GM21390 (cell line): ENCODE measurements around the gene LETM1.
"Not testable (repeated sequence)": the region's sequence is repeated elsewhere in the genome, so short reads cannot be mapped to it uniquely, and the experiment has no call there.

Source experiments
- ATAC-seq: cut with Tn5 transposase; IDR thresholded peaks from one replicate; pipeline ENCODE4 v1.9.1; 2021; ENCODE audit not compliant: unreplicated experiment

LETM1 gene

DNA sequence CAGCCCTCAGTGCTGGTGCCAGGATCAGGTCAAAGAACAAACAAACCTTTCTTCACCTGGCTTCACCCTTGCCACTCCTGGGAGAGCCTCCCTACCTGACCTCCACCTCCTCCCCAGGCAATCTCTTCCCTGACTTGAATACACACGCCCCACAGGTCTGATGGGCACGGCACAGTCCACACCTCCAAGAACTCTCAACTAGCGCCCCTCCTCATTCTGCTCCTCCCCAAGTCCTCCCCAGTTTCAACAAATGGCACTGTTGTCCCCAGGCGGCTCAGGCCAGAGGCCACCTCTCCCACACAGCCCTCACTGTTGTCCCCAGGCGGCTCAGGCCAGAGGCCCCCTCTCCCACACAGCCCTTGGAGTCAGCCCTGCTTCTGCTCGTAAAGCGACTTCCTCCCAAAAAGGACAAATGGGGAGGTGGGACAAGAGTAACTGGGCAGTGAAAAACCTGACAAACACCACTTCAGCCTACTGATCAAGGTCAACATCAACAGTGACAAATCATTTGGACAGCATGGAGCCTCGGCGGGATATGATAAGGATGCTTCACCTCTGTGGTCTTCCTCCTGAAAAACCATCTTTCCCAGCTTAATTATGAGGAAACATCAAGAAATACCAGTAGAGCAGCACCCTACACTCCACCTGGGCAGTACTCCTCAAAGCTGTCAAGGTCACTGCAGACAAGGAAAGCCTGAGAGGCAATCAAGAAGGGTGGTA is 2.9 kb downstream of the LETM1 start:
- no peak for ATAC-seq

DNA sequence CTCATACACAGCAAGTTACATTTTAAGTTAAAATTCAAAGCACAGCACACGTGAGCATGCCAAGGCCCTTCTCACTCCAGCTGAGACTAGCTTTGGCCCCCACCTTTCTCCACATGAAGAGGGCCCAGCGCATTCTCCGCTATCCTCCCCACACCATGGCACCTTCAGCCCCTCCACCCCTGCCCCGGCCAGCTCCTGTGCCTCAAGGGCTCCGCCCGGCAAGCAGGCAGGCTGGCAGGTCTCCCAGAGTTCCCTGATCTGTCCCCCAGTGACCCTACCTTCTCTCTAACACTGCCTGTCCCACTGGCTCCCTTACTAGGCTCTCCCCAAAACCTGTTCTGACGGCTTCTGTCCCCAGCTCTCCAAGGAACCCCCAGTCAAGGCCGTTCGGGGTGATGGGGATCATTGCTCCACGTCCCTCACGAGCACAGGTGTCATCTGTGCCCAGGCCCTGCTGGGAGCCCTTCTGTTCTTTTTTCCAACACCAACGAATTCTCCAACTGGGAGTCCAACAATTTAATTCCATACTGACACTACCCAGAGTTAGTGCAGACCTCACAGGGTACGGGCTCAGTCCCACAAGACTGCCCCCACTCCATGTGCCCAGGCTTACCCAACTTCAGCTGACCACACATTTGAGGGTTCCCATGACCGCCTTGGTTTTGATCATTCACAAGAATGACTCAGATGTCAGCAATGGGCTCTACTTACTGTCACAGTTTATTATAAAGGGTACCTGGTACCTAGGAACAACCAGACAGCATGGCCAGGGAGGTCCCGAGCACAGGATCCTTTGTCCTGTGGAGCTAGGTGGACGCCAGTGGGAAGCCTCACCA is 4.2 kb downstream of the LETM1 start:
- ATAC-seq, result no peak

DNA sequence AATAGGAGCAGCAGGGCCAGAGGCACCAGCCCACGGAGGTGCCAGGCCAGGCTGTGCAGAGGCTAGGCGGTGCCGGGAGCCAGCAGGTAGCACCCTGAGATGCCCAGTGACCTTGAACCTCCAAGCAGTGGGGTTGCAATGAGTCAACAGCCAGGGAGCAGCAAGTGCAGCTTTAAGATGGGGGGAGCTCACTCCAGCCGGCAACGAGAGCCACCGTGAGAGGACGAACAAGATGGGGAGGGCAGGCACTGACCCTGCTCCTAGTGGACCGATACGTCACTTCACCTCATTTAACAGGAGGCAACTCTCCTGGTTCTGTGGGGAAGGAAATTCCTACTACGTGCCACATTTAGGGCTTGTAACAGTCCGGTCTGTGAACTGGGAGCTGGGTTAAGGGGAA is 4.8 kb downstream of the LETM1 start:
- ATAC-seq, result no peak

DNA sequence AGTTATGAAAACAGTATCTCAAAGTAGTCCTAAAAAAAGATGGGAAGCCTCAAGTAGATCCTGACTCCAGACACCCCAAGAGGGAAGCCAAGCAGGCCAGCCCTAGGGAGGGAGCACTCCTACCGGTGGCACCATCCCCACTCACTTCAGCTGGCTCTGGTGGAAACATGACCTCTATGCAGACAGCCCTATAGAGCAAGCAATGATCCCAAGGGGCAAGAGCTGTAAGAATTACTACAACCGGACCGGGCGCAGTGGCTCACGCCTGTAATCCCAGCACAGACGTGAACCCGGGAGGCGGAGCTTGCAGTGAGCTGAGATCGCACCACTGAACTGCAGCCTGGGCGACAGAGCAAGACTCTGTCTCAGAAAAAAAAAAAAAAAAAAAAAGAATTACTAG is 5.7 kb downstream of the LETM1 start:
- no peak for ATAC-seq

DNA sequence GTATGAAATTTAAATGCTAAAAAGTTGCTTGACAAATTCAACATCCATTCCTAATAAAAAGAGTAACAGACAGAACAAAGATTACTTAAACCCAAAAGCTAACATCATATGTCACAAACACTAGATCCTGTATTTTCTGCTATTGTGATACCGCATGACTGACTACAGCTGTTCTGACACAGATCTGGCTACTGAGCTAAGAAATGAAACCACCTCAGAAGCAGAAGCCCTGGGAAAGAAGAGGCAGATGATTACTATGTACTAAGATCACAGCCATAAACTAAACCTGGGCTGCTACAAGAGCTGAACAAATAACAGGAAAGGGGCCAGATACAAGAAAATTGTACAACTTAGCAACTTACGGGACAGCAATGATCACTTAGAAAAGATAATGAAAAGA is 9.4 kb downstream of the LETM1 start:
- no peak for ATAC-seq

DNA sequence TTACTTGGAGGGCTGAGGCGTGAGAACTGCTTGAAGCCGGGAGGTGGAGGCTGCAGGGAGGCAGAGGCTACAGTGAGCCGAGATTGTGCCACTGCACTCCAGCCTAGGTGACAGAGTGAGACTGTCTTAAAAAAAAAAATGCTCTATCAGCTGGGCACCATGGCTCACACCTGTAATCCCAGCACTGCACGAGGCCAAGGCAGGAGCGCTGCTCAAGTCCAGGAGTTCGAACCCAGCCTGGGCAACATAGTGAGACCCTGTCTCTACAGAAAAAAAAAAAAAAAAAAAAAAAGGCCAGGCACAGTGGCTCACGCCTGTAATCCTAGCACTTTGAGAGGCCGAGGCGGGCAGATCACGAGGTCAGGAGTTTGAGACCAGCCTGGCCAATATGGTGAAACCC is 11.3 kb downstream of the LETM1 start:
- not testable (repeated sequence) for ATAC-seq

DNA sequence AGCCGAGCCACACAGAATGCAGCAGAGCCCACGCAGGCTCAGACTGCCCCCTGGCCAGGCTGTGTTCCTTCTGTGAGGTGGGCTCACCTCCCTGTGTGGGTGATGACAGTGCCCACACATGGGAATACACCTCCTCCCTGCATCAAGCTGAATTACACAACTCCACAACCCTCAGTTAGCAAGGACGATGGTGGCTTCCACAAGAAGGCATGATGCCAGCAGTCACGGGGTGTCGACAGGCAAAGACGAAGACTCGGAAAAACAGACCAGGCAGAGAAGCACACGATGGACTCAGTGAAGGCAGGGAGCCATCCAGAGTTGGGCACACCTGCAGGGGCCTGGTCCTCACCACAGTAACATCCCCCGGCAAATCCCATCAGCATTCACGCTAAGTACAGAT is 12.1 kb downstream of the LETM1 start:
- ATAC-seq, result no peak

DNA sequence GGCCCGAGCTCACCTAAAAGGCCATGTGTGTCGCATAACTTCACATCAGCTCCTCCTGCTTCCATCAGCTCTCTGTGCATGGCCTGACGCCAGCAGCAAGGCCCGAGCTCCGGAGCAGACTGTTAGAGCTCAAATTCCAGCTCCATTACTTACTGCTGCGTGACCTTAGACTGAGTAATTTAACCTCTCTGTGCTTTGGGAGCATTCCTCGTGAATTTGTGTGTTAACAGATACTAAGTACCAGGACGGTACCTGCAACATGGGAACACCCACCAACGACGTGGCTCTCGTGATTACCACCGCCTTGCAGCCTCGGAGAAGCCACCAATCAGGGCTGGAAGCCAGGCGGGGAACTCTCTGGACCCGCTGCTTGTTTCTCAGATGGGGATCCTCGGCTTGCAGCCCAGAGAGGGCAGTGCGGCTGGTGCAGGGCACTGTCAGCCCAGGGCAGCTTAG is 12.9 kb downstream of the LETM1 start:
- no peak for ATAC-seq

DNA sequence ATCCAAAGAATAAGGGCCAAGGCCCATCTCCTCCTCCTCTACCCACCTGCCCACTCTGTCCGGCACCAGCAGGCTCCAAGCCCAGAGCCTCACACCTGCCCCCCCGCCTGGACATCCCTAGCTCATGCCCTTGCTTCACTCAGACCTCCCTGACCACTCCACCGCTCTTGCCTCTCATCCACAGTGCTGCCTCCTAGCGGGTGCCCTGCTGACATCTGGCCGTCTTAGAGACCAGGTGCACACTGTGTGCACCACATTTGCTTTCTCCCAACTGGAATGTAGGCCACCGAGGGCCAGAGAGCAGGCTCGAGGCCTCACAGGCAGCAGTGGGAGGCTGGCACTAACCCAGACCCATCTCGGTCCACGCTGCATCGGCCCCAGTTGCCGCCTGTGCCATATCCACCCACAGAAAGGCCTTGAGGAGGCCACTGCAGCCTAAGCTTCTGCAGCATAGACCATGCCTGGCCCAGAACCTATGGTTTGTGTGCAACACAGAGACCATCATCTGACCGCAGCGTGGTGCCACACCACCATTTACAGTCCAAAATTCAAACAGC is 13.5 kb downstream of the LETM1 start:
- no peak for ATAC-seq

DNA sequence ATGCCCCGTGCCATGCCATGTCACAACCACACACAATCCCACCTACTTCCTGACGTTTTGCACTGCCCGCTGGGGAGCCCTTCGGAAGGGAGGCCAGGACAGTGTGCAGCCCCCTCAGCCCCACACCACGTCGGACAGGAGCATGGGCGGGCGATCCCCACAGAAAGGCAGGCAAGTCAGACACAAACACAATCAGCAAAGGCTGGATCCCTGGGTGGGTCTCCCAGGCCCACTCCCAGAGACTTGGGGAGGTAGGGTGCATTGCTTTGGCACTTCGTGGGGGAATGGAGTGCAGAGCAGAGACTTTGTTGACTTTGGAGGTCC is 14.1 kb downstream of the LETM1 start:
- ATAC-seq, result no peak

DNA sequence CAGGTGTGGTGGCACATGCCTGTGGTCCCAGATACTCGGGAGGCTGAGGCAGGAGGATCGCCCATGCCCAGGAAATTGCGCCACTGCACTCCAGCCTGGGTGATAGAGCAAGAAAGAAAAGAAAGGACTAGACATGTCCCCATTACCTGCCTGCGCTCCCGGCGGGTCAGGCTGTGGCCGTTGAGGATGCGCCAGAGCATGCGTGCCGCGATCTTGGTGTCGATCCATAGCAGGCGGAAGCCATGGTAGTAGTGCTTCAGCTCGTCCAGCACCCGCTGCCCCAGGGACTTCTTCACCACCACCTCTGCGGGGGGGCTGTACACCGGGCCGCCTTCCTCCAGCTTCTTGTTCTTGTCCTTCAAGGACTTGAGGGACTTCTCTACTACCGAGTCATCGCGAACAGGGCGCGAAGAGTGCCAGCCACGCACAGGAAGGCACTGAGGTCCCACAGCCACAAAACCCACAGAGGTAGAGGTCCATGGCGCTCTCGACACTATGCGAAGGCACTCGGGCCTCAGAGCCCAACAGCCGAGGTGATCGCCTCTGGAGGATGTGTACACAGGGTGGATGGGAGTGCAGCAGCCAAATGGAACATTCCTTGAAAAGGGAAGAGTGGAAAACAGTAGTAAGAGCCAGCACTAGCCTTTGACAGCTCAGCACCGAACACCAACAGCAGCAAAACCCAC is 14.6 kb downstream of the LETM1 start:
- ATAC-seq, result no peak

DNA sequence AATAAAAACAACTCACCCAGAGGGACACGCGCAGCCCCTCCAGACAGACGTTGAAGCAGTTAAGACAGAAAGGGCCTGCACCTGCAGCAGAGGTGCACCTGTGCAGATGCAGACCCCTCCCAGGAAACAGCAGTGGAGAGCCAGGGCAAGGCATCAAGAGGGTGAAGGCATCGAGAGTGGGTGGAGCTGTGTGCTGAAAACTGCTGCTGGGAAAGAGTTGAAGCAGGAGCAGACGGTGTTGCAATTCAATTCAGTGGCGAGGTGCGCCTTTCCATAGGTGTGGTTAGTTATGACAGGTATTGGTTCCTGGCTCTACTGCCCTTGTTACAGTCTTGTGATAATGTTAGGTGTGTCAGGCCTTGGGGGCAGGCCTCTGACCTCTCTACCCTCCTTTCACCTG is 16.7 kb downstream of the LETM1 start:
- no peak for ATAC-seq

DNA sequence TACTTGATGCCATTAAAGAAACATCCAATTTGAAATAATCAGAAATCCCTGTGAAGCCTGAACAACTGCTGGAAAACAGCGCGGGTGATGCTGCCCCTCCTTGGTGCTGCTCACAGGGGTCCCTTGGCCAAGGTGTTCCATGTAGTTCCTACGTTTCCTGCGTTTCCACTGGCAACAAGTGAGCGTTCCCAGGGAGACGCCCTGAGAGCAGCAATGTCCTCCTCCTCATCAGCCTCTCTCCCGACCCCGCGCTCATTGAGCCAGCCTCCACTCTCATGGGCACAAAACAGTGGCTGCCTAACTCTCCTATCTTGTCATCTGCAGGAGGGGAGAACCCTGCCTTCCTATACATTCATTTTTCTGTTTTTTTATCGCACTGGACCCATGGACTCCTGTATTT is 18.9 kb downstream of the LETM1 start:
- no peak for ATAC-seq

DNA sequence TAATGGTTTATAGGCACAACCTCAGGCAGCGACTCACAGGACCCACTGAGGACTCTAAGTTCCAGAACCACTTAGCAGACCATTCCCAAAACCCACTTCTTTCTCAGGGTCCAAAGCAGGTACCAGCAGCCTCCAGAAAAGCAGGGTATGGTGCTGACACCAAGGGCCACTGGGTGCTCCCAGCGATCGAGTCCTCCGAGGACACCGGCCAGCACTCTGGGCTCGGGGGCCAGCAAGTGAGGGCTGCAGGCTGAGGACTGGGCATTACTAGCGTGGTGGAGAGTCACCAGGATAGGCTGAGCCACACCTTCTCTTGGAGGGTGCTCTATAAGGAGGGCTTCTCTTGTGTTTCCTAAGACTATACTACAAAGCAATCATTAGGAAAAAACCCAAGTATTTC is 19.3 kb downstream of the LETM1 start:
- ATAC-seq, result no peak

DNA sequence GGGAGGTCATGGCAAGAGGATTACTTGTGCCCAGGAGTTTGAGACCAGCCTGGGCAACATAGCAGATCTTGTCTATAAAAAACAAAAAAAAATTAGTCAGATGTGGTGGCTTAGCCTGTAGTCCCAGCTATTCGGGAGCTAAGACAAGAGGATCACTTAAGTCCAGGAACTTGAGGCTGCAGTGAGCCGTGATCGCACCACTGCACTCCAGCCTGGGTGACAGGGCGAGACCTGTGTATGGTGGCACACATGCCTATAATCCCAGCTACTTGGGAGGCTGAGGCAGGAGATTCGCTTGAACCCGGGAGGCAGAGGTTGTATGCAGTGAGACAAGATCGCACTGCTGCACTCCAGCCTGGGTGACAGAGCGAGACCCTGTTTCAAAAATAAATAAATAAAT is 20.1 kb downstream of the LETM1 start:
- not testable (repeated sequence) for ATAC-seq

DNA sequence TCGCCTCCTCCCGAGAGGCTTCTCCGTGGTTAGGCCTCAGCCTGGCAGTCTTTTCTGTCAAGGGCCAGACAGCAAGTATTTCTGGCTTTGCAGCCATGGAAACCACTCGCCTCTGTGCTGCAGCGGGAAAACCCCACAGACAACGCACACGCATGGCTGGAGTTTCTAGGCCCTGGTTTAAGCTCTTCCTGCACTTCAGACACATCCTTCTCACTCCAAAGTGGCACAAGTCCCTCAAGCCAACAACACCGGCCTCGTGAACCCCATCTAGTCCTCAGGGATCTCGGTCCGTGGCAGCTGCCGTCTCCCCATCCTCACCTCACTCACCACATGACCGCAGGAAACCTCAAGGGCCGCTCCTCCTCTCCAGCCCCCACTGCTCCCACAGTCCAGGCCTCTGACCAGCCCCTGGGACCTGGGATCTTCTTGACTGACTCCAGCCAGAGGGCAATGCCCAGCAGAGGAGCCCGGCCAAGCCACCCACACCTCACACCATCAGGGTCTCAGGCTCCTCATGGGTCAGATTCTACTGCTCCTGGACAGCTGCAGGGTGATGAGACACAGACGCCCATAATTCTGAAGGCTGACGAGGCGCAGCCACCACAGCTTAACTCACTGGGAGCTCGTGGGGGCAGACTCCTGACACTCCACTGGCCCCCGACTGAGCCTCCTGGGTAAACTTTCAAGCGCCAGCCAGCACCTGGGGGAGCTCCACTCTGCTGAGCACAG is 21.7 kb downstream of the LETM1 start:
- peak; percentile 72 for ATAC-seq

DNA sequence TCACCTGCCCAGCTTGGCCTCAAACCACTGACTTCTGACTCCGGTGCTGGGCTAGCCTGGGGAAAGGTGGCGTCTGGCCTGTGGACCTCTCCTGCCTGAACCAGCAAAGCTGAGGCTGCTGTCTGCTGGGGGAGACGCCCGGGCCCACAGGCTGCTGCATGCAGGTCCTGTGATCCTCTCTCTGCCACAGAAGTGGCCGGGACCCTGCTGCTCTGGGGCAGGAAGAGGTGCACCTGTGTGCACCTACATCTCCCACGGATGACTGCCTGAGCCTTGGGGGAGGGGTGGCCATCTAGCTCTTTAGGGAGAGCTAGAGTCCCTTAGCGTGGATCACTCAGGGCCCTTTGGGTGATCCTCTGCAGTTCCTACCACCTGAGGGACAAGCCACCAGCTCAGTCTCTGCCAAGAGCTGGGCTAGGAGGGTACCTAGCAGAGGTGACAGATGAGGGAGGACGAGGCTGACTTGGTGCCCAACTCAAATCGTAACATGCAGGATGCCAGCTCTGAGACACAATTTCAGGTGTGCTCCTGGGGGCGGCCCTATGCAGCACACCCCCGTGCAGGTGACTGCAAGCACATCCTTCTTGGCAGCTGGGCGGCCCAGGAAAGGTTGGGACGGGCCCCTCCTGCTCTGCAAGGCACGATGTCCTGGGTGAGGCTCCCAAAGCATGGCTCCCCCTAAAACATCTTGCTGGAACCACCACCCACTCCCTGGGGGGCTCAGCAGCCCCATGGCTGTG is 22.5 kb downstream of the LETM1 start:
- peak; percentile 25 for ATAC-seq

DNA sequence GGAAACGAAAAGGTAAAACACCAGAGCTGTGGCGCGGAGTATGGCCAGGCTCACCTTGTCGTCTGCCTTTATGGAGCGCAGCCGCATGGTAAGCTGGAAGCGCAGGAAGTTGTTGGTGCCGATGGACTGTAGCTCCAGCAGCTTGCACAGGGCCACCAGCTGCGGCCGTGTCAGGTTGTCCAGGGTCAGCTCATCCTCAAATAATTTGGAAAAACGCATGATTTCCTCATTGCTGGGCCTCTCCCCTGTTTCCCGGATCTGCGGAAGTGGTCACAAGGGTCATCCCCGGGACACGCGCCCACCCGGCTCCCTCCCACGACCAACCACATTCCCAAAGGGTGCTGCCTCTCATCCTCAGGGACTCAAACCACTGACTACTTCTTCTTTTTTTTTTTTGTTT is 23.3 kb downstream of the LETM1 start:
- ATAC-seq, result no peak

DNA sequence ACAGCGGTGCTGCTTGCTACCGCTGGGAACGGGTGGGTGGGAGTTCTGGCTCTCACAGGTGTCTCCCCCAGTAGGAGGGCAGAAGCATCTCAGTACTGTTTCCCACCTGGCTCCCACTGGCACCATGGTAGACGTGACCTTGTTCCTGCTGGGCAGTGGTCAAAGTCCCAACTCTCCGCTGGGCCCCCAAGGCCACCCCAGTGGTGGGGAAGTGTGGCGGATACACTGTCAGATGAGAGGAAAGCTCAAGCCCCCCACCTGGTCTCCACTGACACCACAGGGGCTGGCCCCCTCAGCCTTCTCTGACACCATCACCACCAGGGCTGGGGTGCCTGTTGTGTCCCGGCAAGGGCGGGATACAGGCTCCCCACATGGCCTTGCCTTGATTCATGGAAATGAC is 24.6 kb downstream of the LETM1 start:
- ATAC-seq, result no peak

DNA sequence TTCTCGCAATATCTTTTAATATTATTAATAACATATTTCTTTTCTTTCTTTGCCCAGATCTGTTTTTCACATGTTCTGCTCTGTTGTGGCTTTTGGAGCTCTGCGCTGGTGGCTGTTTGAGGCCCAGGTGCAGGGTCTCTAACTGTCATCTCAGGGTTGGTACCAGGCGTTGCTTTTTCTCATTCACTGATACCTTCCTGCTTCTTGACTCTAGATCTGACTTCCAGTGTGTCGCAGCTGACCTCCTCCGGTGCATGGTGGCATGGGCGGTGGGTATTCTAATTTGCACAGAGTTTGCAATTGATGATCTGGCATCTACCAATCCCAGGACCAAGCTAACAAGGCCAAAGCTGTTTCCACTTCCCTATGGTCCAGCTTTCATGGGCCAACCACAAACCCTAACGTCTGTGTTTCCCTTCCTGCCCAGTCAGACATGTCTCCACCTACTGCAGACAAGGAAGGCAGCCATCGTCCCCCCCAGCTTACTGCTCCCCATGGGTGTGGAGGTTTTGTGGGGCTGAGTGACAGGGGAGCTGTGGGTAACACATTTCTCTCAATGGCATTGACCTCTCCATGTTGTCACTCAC is 25.2 kb downstream of the LETM1 start:
- no peak for ATAC-seq
